Epithelial cell of prostate (primary cell): ENCODE measurements around the gene KAZN.

Source experiments
- DNase-seq: peaks from one replicate; pipeline ENCODE4 v3.0.0-alpha.2; 2011; ENCODE audit warnings: low read depth, low spot score
- H3K27ac ChIP-seq: fragments of 450-650 bp; 2 replicates; pipeline ENCODE4 v1.5.1; 2017; ENCODE audit warnings: mild to moderate bottlenecking

Gene KAZN

GRCh38 chr1:14977338-14977931 is 378.9 kb downstream of the KAZN start:
- H3K27ac ChIP-seq: no peak overlapping the region
- no peak for DNase-seq

DNA sequence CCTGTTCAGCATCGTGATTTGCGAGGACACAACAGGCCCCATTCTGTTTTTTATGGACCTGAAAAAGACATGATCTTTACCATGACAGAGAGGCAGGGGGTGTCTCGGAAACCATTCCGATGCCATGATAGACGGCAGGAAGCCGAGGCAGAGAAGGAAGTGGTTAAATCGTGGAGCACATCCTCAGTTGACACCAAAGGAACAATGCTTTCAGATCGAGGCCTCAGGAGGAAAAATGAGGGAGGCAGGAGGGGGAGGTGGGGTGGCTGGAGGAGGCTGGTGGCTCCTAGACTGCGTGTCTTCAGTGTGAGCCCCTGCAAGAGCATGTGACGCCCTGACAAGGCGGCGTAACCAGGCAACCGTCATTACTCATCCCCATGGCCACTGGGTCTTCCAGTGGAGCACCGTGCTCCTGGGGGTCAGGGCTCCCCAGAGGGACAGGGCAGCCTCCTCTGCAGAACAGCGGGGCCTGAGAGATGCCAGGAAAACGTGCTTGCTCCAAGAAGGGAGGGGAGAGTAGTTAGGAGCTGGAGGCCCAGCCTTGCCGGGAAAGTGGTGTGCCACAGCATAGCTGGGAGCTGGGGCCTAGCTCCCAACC is 382.2 kb downstream of the KAZN start:
- no peak overlapping the region for H3K27ac ChIP-seq
- DNase-seq: no peak

GRCh38 chr1:14982029-14982428 is 383.5 kb downstream of the KAZN start:
- DNase-seq: no peak
- no peak overlapping the region for H3K27ac ChIP-seq

DNA sequence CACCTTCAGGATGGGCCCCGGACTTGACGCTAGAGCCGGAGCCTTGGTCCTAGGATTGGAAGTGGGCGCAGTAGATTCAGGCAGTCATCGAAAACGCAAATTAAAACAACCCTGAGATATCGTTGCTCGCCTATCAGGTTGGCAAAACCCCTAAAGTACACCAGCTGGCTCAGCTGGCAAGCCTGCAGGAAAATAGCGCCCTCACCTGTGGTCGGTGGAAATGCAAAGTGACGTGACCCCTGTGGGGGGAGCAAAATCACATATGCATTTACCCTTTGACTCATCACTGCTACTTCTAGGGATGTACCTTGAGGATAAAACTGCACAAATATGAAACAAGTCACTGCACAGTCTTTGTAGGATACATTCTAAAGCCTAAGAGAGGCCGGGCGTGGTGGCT is 384.8 kb downstream of the KAZN start:
- no peak for DNase-seq
- H3K27ac ChIP-seq: no peak overlapping the region

GRCh38 chr1:14986168-14986567 is 387.7 kb downstream of the KAZN start:
- DNase-seq: no peak
- H3K27ac ChIP-seq: no peak overlapping the region

DNA sequence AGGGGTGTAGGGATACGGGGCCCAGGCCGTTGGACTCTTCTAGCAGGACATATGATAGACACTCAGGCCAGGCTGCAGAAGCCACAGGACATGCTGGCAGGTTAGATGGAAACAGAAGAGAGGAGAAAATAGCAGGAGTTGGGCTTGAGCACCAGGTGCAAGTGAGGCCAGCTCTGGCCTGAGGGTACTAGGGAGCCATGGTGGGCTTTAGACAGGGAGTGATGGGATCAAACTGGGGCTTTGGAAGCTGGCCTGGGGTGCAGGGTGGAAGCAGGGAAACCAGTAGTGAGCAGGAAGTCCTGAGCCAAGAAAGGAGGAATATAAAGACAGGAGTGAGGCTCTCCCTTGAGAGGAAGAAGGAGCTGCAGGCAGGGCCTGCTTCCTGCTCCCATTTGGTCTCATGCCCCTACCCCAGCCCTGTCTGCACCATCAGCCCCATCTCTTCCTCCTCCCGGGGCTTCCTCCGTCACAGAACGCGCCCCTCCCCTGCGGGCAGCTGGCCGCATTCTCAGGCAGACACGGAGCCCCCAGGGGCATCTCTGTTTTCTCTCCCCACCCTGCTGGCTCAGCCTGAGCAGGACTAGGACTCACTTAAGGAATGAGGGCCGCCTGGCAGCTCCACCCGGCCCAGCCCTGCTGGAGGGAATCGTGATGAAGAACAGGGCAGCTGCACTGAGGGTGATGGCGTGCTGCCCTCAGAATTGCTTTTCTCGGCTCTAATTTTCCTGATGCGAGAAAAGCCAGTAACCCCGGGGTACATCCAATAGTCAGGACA is 389.5 kb downstream of the KAZN start:
- H3K27ac ChIP-seq: no peak overlapping the region
- DNase-seq: no peak

GRCh38 chr1:14988636-14989035 is 390.2 kb downstream of the KAZN start:
- no peak for DNase-seq

GRCh38 chr1:14989931-14990728 is 391.6 kb downstream of the KAZN start:
- H3K27ac ChIP-seq: no peak overlapping the region
- DNase-seq: no peak

More at GRCh38 chr1:14988636-14989035, 390.2 kb downstream of the KAZN start:
- H3K27ac ChIP-seq: no peak overlapping the region

GRCh38 chr1:14993414-14993813 is 394.9 kb downstream of the KAZN start:
- no peak for DNase-seq

DNA sequence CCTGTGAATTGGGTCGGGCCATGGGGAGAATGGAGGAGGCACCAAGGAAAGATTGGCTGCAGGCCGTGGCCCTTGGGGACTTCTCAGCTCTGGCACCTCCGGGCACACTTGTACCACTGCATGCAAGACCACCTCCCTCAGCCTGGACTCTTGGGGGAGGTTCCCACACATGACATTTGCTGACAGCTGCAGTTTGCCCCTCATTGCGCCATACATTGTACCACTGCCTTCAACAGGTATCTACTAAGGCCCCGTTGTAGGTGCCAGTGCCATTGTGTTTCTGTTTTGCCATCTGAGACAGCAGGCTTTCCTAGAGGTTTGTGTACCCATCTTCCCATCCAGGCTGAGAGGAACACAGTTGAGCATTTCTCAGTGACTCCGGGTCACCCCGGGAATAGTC is 395.7 kb downstream of the KAZN start:
- H3K27ac ChIP-seq: no peak overlapping the region
- no peak for DNase-seq

More at GRCh38 chr1:14993414-14993813, 394.9 kb downstream of the KAZN start:
- no peak overlapping the region for H3K27ac ChIP-seq

DNA sequence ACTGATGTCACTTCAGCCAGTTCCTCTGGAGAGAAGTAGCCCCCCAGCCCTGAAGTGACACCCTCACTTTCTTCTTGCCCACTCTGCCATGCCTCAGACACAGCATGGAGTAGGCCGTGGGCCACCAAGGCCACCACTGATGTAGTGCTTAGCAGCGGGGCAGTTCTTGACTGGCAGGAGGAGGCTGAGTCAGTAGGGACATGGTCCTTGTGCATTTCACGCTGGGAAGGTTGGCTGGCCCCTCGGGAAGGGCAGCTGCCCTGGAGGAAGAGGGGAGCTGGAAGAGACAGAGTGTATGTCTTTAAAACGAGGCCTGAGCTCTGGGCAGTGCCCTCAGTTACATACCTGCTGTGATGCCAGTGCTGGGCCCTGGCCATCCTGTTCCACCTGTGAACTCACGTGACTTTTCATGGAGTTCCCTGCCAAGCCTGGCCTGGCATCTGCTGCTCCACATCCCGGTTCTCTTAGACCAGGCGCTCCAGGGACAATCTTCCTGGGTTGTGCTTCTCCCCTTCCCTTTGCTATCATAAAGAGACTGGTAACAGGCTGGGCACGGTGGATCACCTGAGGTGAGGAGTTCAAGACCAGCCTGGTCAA is 396.5 kb downstream of the KAZN start:
- no peak for DNase-seq
- no peak overlapping the region for H3K27ac ChIP-seq

DNA sequence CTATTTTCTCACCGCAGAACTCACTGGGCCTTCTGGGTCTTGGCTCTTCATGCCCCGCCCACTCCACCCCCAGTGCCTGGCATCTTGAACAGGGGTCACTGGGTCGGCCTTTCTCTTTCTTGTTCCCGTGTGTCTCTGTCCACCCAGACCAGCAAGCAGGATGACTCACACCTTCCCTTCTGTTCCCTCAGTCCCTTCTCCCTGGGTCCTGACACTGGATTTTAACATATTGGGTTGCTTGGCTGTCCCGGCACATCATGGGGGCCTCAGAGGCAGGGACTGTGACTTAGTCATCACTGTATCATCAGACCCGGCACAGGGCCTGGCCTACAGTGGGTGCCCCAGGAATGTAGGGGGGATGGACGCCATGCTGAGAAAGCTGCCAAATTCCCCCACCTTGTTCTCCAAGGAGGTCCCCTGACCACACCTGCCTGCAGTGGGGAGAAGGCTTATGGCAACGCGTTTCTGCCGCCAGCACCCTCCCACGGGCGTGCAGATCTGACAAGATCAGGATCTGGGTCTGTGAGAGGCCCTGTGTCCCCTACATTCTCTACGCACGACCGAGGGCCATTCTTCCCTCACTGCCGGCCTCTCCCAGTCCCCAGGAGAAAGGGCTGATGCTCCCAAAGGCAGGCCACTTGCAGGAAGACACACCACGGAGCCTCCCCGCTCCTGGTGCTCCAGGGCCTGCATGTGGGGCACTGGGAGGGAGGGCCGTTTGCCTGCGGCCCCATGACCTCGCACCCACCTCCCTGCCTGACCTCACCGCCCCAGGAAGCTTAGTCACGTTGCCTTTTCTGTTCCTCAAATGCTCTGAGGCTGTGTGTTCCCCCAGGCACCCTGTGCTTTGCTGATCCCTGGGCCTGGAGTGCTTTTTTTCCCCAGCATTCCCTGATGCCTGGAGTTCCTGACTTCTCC is 397.9 kb downstream of the KAZN start:
- H3K27ac ChIP-seq: no peak overlapping the region
- DNase-seq: no peak

- no peak for DNase-seq
- no peak overlapping the region for H3K27ac ChIP-seq
Measured at GRCh38 chr1:14997646-14998276, 399.3 kb downstream of the KAZN start.

- H3K27ac ChIP-seq: no peak overlapping the region
- DNase-seq: no peak
Measured at GRCh38 chr1:14999441-14999840, 401.0 kb downstream of the KAZN start.

DNA sequence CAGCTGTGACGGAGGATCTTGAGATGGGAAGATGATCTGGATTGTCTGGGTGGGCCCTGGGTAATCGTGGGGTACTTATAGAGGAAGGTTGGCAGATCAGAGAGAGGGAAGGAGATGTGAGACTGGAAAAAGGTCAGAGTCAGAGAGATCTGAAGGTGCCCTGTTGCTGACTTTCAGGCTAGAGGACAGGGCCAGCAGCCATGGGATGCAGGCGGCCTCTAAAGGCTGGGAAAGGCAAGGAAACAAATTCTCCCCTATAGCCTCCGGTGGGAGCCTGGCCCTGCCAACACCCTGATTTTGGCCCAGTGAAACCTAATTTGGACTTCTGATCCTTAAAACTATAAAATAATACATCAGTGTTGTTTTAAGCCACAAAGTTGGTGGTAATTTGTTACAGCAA is 401.5 kb downstream of the KAZN start:
- H3K27ac ChIP-seq: no peak overlapping the region
- no peak for DNase-seq

DNA sequence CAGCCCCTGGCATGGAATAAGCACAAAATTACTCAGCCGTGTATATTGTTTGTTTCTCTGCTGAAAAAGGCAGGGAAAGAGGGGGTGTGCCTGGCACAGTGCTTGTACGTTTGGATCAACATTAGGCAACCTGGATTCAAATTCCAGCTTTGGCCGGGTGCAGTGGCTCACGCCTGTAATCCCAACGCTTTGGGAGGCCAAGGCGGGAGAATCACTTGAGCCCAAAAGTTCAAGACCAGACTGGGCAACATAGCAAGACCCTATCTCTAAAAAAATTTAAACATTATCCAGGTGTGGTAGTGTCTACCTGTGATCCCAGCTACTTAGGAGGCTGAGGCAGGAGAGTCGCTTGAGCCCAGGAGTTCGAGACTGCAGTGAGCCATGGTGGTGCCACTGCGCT is 402.2 kb downstream of the KAZN start:
- DNase-seq: no peak
- no peak overlapping the region for H3K27ac ChIP-seq

DNA sequence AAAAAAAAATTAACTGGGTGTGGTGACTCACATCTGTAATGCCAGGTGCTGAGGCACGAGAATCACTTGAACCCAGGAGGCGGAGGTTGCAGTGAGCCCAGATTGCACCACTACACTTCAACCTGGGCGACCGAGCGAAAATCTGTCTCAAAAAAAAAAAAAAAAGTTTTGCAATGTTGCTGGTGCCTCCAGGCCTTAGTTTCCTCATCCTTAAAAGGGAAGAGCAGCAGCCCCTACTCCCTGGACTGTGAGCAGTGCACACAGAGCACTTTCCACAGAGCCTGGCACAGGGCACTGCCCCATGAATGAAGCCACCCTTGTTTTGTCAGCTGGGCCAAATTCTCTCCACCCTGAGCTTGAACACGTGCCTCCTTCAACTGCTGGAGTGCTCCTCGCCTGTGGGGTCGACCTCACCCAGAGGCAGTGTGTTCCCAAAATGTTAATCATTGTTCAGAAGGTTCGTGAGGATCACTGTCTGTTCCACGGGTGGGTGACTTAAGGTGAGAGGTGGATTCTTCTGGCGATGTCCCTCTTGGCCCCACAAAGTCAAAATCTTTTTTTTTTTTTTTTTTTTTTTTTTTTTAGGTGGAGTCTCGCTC is 402.9 kb downstream of the KAZN start:
- DNase-seq: no peak
- no peak overlapping the region for H3K27ac ChIP-seq

GRCh38 chr1:15002325-15002724 is 403.8 kb downstream of the KAZN start:
- DNase-seq: no peak
- no peak overlapping the region for H3K27ac ChIP-seq

- DNase-seq: no peak
- H3K27ac ChIP-seq: no peak overlapping the region
Measured at GRCh38 chr1:15004396-15004795, 405.9 kb downstream of the KAZN start.
